Activated CD4-positive, alpha-beta memory T cell treated with anti-CD3 and anti-CD28 coated beads for 36 hours (primary cell): ENCODE data around the gene TLE1. TPM values are rescaled to one million over a fixed set of nuclear protein-coding genes. Genes with fewer than 3 reads are reported as not detected.

ENCODE experiments used
- CTCF ChIA-PET: fragments of 350-600 bp; sonication (Branson Sonifier 250); formaldehyde crosslinking; loops from one replicate; lab custom pipeline; 2021; ENCODE audit warnings: antibody characterized with exemption, inconsistent platforms; lab: Charles Lee
- POLR2A ChIA-PET: fragments of 350-600 bp; sonication (Branson Sonifier 250); formaldehyde crosslinking; loops from one replicate; lab custom pipeline; 2021; ENCODE audit warnings: antibody characterized with exemption; lab: Charles Lee
- DNase-seq: peaks from one replicate; pipeline ENCODE4 v3.0.0-alpha.2; 2020
- H3K27ac Mint-ChIP-seq: one replicate; pipeline ENCODE4 v1.8.0; 2021; ENCODE audit warnings: mixed read lengths
- H3K27me3 Mint-ChIP-seq: one replicate; pipeline ENCODE4 v1.8.0; 2021; ENCODE audit warnings: mixed read lengths
- H3K36me3 Mint-ChIP-seq: one replicate; pipeline ENCODE4 v1.8.0; 2021; ENCODE audit warnings: mixed read lengths
- H3K4me1 Mint-ChIP-seq: one replicate; pipeline ENCODE4 v1.8.0; 2021; ENCODE audit warnings: low read depth, mixed read lengths
- H3K4me3 Mint-ChIP-seq: one replicate; pipeline ENCODE4 v1.8.0; 2021; ENCODE audit warnings: mild to moderate bottlenecking, mixed read lengths
- H3K9me3 Mint-ChIP-seq: one replicate; pipeline ENCODE4 v1.8.0; 2021; ENCODE audit warnings: mixed read lengths
- intact Hi-C: fragments of 100-400 bp; cut with micrococcal nuclease; formaldehyde crosslinking; loops from one replicate; pipeline ENCODE4 v1.15.1; 2023
- total RNA-seq, 2 experiments: library from RNA; stranded (reverse); gene quantifications; one replicate each; pipeline ENCODE4 v1.2.3, GENCODE V29; 2021

TLE1 gene
- total RNA-seq, 2 experiments from 2014 or later = 0.17 to 0.22 TPM

GRCh38 chr9:81535542-81536241 lies 153.7 kb downstream of the TLE1 start:
- Mint-ChIP-seq H3K27me3 (peaks cover 2% of the 10 kb centered on the region), H3K36me3 (no peaks in the 10 kb centered on the region), H3K9me3 (no peaks in the 10 kb centered on the region), H3K4me3 (no peak overlapping the region), H3K27ac (no peak overlapping the region), H3K4me1 (no peaks in the 10 kb centered on the region)
- DNase-seq = no peak
- ChIA-PET POLR2A (no interaction called here), CTCF (no interaction called here)
- intact Hi-C loops = no loop called here

GRCh38 chr9:81534138-81534875 lies 155.0 kb downstream of the TLE1 start:
- Mint-ChIP-seq H3K4me1 (no peaks in the 10 kb centered on the region), H3K27me3 (peaks cover 2% of the 10 kb centered on the region), H3K27ac (no peak overlapping the region), H3K9me3 (no peaks in the 10 kb centered on the region), H3K4me3 (no peak overlapping the region), H3K36me3 (no peaks in the 10 kb centered on the region)
- no peak for DNase-seq
- ChIA-PET CTCF (no interaction called here), POLR2A (no interaction called here)
- intact Hi-C loops = no loop called here

Other genes with a start within 250 kb of the TLE1 start
- gene SPATA31D4, start 238.9 kb upstream of the TLE1 start, total RNA-seq = not detected